ENCODE data around the gene DLGAP1. TPM values are rescaled to one million over a fixed set of nuclear protein-coding genes. Genes with fewer than 3 reads are reported as not detected.

DLGAP1 gene
- total RNA-seq, 1 experiment from 2014 or later = 0.39 TPM

- BruUV-seq (replicated peaks) = no TSS peak
- no peaks in the 10 kb centered on the region for H3K9me2 ChIP-seq (ENCODE audit: insufficient read depth)
Measured at GRCh38 chr18:3595369-3596273, 859.5 kb downstream of the DLGAP1 start.

GRCh38 chr18:3594760-3595368 is 860.2 kb downstream of the DLGAP1 start:
- Histone ChIP-seq H3K27me3 (ENCODE audit: insufficient read depth, low read length) (no peaks in the 10 kb centered on the region), H3K9me3 (ENCODE audit: control insufficient read depth in 1 of 2, insufficient read depth in 1 of 2, low read depth in 1 of 2, low read length in 2 of 2) (no peaks in the 10 kb centered on the region), H3K36me3 (ENCODE audit: control insufficient read depth in 1 of 2, insufficient read depth in 2 of 2, low read length in 2 of 2) (peaks cover 0 to 14% of the 10 kb centered on the region in 2 experiments; a peak in 1 of 4 replicates), H3K9me2 (ENCODE audit: insufficient read depth) (no peaks in the 10 kb centered on the region), H3K27ac (ENCODE audit: low read depth, low read length) (peak overlapping the region; percentile 100), H3K4me1 (ENCODE audit: control insufficient read depth in 1 of 2, insufficient read depth in 2 of 2, low read length in 2 of 2) (peaks cover 87 to 98% of the 10 kb centered on the region in 2 experiments), H4K20me1 (ENCODE audit: insufficient read depth) (no peaks in the 10 kb centered on the region), H3K4me2 (ENCODE audit: low read length) (peak overlapping the region; percentile 92), H3K9ac (ENCODE audit: low read length) (peak overlapping the region; percentile 95), H3K79me2 (ENCODE audit: insufficient read depth, low read length) (peaks cover 55% of the 10 kb centered on the region), H3K4me3 (replicated peaks in 1 of 2; ENCODE audit: low read depth in 1 of 2, low read length in 2 of 2) (peak overlapping the region; percentile 60 to 81), H2AFZ (ENCODE audit: low read depth, low read length, poor library complexity, severe bottlenecking) (no peak overlapping the region)
- ChIA-PET RAD21 (ENCODE audit: low non-redundant PET in 1 of 2, low total read pairs in 2 of 2, uncharacterized antibody in 2 of 2, unreplicated experiment in 2 of 2) (interaction anchor here (0.9 to 2.7 kb wide), 3 partner anchors 29 to 72 kb away, joined by 3 to 16 read pairs (median 4); no protein-coding TSS in a partner anchor), POLR2A (interaction anchor here (1.0 to 7.8 kb wide), 15 partner anchors 8 to 186 kb away, joined by 3 to 68 read pairs (median 8); no protein-coding TSS in a partner anchor), CTCF (interaction anchor here (0.6 to 4.2 kb wide), 13 partner anchors 8 to 314 kb away, joined by 3 to 45 read pairs (median 4); no protein-coding TSS in a partner anchor)
- intact Hi-C loops (cut with micrococcal nuclease) = loop anchor here (1.0 to 5.0 kb wide), 5 partner anchors 29 to 333 kb away; partner anchors contain the start of gene MYL12B
- ATAC-seq (peak; percentile 4; the same call in 1 of the 2 replicates), DNase-seq (ENCODE audit: low read depth, low spot score) (no peak)
- no peak for TF ChIP-seq MAX (IDR thresholded peaks at IDR 0.05)
- peak; percentile 63 for TF ChIP-seq POLR2A (IDR thresholded peaks at IDR 0.05; ENCODE audit: borderline replicate concordance, extremely low read depth, insufficient read depth, insufficient read length)
- 0 out of 2 replicates have a peak, but pooled peaks have one; percentile 25 for TF ChIP-seq ZFX (IDR thresholded peaks at IDR 0.05)
- TF ChIP-seq TCF7L2 (IDR thresholded peaks at IDR 0.05; ENCODE audit: borderline replicate concordance, extremely low read depth, insufficient read depth, insufficient read length) = peak; percentile 66
- TF ChIP-seq ZBTB33 (IDR thresholded peaks at IDR 0.05; ENCODE audit: extremely low read depth, insufficient replicate concordance, low read length) = no peak
- BruUV-seq (replicated peaks) = TSS peak; percentile 42

More at GRCh38 chr18:3595369-3596273, 859.5 kb downstream of the DLGAP1 start:
- peaks cover 61% of the 10 kb centered on the region for H3K79me2 ChIP-seq (ENCODE audit: insufficient read depth, low read length)
- RAD21 ChIA-PET (ENCODE audit: low non-redundant PET in 1 of 2, low total read pairs in 2 of 2, uncharacterized antibody in 2 of 2, unreplicated experiment in 2 of 2) = interaction anchor here (0.9 to 2.7 kb wide), 2 partner anchors 29 to 70 kb away, joined by 3 to 16 read pairs; no protein-coding TSS in a partner anchor
- CTCF ChIA-PET = interaction anchor here (1.2 to 4.2 kb wide), 5 partner anchors 70 to 299 kb away, joined by 3 to 45 read pairs (median 4); no protein-coding TSS in a partner anchor
- no peak overlapping the region for H2AFZ ChIP-seq (ENCODE audit: low read depth, low read length, poor library complexity, severe bottlenecking)
- no peak for TF ChIP-seq SRF (IDR thresholded peaks at IDR 0.05; ENCODE audit: low read depth)
- TF ChIP-seq POLR2AphosphoS5 (IDR thresholded peaks at IDR 0.05; ENCODE audit: low read depth, low read length) = peak; percentile 64
- no peak for TF ChIP-seq TCF7L2 (IDR thresholded peaks at IDR 0.05; ENCODE audit: borderline replicate concordance, extremely low read depth, insufficient read depth, insufficient read length)
- peaks cover 0 to 14% of the 10 kb centered on the region in 2 experiments; a peak in 1 of 4 replicates for H3K36me3 ChIP-seq (ENCODE audit: control insufficient read depth in 1 of 2, insufficient read depth in 2 of 2, low read length in 2 of 2)
- H3K9me3 ChIP-seq (ENCODE audit: control insufficient read depth in 1 of 2, insufficient read depth in 1 of 2, low read depth in 1 of 2, low read length in 2 of 2) = no peaks in the 10 kb centered on the region
- no peak for DNase-seq (ENCODE audit: low read depth, low spot score)
- peaks cover 87 to 96% of the 10 kb centered on the region in 2 experiments for H3K4me1 ChIP-seq (ENCODE audit: control insufficient read depth in 1 of 2, insufficient read depth in 2 of 2, low read length in 2 of 2)
- intact Hi-C loops (cut with micrococcal nuclease) = loop anchor here (2.0 kb wide), 2 partner anchors 57 to 141 kb away; no protein-coding TSS in a partner anchor
- no peaks in the 10 kb centered on the region for H3K27me3 ChIP-seq (ENCODE audit: insufficient read depth, low read length)
- POLR2A ChIA-PET = interaction anchor here (1.0 to 7.8 kb wide), 11 partner anchors 7 to 148 kb away, joined by 3 to 68 read pairs (median 16); no protein-coding TSS in a partner anchor
- peak overlapping the region; percentile 100 for H3K27ac ChIP-seq (ENCODE audit: low read depth, low read length)
- H3K4me3 ChIP-seq (replicated peaks in 1 of 2; ENCODE audit: low read depth in 1 of 2, low read length in 2 of 2) = peak overlapping the region; percentile 60 to 81
- ATAC-seq = no peak
- H4K20me1 ChIP-seq (ENCODE audit: insufficient read depth) = no peaks in the 10 kb centered on the region
- H3K4me2 ChIP-seq (ENCODE audit: low read length) = peak overlapping the region; percentile 92
- H3K9ac ChIP-seq (ENCODE audit: low read length) = peak overlapping the region; percentile 95

Data from HCT116 (cell line).